ENCODE results near the gene PYHIN1. TPM values are rescaled to one million over a fixed set of nuclear protein-coding genes. Genes with fewer than 3 reads are reported as not detected.
"Not testable (repeated sequence)": the region's sequence is repeated elsewhere in the genome, so short reads cannot be mapped to it uniquely, and the experiment has no call there.

PYHIN1 gene
- total RNA-seq, 2 experiments from 2014 or later: 18.8 to 25.2 TPM

DNA sequence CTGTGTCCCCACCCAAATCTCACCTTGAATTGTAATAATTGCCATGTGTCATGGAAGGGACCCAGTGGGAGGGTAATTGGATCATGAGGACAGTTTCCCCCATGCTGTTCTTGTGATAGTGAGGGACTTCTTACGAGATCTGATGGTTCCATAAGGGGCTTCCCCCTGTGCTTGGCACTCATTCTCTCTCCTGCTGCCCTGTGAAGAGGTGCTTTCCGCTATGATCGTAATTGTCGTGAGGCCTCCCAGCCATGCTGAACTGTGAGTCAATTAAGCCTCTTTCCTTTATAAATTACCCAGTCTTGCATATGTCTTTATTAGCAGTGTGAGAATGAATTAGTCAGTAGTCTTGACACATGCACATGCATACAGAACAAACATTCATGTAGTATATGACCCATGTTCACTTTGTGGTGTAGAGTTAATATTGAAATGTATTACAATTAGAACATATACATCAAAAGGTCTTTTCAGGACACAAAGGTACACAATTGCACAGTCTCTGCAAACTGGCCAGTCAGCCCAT lies 61.5 kb downstream of the PYHIN1 start:
- H3K27me3 Mint-ChIP-seq: no peaks in the 10 kb centered on the region
- no peak for DNase-seq
- H3K4me1 Mint-ChIP-seq: peaks cover 23% of the 10 kb centered on the region
- H3K4me3 Mint-ChIP-seq: no peak overlapping the region
- H3K36me3 Mint-ChIP-seq (ENCODE audit: low read depth): peaks cover 31% of the 10 kb centered on the region
- H3K27ac Mint-ChIP-seq: no peak overlapping the region
- ChIA-PET POLR2A (no interaction called here), CTCF (no interaction called here)
- peaks cover 30% of the 10 kb centered on the region for H3K9me3 Mint-ChIP-seq

DNA sequence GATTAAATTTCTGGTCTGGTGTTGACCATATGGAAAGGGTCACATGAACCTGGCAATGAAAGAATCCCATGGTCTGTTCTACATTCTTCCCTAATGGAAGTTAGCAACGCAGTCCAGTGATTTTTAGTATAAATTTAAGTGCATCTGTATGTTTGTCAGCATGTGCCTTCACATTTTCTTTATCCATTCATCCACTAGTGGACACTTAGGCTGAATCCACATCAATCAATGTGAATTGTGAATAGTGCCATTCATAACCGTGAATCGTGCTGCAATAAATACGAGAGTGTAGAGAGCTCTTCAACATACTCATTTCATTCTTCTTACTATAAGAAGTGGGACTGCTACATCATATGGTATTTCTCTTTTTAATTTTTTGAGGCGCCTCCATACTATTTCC lies 65.6 kb downstream of the PYHIN1 start:
- no peak overlapping the region for H3K27ac Mint-ChIP-seq
- H3K9me3 Mint-ChIP-seq: peaks cover 24% of the 10 kb centered on the region
- H3K4me3 Mint-ChIP-seq: no peak overlapping the region
- peaks cover 25% of the 10 kb centered on the region for H3K36me3 Mint-ChIP-seq (ENCODE audit: low read depth)
- H3K4me1 Mint-ChIP-seq: peaks cover 31% of the 10 kb centered on the region
- no peak for DNase-seq
- CTCF ChIA-PET: interaction anchor here (1.1 kb wide), 1 partner anchor 9 kb away, joined by 5 read pairs; no protein-coding TSS in a partner anchor
- POLR2A ChIA-PET: interaction anchor here (0.7 kb wide), 1 partner anchor 204 kb away, joined by 4 read pairs; no protein-coding TSS in a partner anchor
- no peaks in the 10 kb centered on the region for H3K27me3 Mint-ChIP-seq

DNA sequence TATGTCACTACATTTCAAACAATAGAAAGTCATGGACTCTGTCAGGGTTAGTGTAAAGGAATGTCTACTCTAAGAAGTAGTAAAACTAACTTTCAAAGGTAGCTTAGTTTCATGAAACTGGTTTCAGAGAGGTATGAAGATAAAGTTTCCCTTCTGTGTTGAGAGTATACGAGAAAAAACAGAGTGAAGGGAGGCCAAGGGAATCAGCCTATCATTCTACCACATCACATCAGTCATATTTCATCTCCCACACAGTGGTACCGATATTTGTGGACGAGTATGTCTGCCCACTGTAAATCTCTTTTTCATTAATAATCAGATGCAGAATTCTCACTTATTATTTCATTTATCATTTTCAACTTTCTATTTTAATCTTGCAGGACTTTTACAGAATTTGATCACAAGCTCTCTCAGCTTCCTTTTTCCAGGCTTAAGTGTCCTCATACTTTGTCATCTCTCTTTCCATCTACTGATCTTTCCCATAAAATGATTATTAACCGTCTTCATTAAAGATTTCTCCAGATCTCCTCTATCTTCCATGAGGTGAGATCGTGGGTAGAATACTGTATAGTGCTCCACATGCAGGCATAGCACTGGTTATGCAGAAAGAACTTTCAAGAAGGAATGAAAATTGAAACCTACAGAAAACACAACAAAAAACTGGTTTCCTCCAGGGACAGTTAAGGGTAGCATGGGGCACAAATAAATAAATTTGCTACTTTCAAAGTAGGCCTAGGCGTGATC lies 66.9 kb downstream of the PYHIN1 start:
- Mint-ChIP-seq H3K27ac (peak overlapping the region; percentile 72), H3K4me3 (no peak overlapping the region), H3K36me3 (ENCODE audit: low read depth) (peaks cover 14% of the 10 kb centered on the region), H3K9me3 (peaks cover 13% of the 10 kb centered on the region), H3K4me1 (peaks cover 31% of the 10 kb centered on the region), H3K27me3 (no peaks in the 10 kb centered on the region)
- no peak for DNase-seq
- CTCF ChIA-PET: interaction anchor here (0.7 to 1.4 kb wide), 8 partner anchors 9 to 205 kb away, joined by 3 to 8 read pairs (median 4); no protein-coding TSS in a partner anchor
- POLR2A ChIA-PET: no interaction called here

DNA sequence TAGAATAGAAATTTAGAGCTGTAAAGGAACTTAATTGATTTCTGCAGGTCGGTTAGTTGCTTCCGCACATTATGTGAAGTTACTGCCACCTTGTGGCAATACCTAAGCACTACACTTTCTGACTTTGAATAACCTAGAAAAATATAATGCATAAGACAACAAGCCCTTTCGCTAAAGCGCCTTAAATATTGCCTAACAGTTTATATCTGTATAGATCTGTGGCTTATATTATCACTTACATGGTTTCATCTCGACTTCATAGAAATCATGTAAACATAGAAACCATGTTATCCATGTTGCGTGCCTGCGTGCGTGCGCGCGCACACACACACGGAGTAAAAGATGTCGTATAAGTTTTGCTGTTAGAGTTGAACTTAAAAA lies 67.4 kb downstream of the PYHIN1 start:
- Mint-ChIP-seq H3K4me3 (no peak overlapping the region), H3K27me3 (no peaks in the 10 kb centered on the region), H3K27ac (peak overlapping the region; percentile 72), H3K4me1 (peaks cover 31% of the 10 kb centered on the region), H3K9me3 (peaks cover 9% of the 10 kb centered on the region), H3K36me3 (ENCODE audit: low read depth) (peaks cover 11% of the 10 kb centered on the region)
- DNase-seq: peak; percentile 71
- ChIA-PET POLR2A (no interaction called here), CTCF (interaction anchor here (0.7 to 1.4 kb wide), 7 partner anchors 9 to 206 kb away, joined by 3 to 8 read pairs (median 3); no protein-coding TSS in a partner anchor)

DNA sequence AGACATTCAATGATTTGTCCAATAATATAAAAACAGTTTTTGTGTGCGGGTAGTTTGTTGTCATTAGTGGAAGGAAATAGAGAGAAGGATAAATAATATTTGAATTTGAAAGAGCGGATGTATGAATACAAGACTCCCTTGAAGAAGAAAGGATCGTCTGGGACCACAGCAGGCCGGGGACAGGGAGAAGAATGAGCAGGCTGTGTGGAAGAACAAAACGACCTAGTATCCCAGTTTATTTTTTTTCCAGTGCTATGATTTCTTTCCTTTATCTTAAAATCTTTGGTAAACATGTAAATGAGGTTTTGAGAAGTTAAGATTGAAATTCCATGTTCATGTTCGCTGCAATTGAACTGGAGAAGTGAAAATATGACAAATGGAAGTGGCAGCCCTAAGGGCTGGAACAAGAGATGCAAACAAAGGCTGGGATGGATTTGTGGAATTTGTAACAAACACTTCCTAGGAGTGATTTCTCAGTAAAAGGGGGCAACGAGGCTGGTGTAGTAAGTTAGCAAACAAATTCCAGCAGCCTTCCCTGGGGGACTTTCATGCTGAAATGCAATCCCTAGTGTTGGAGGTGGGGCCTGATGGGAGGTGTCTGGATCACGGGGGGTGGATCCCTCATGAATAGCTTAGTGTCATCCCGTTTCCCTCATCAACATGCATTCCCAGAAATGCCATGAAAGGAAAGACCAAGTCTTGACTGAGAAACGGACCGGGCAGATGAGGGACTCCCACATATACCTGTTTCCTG lies 68.1 kb downstream of the PYHIN1 start:
- CTCF ChIA-PET: interaction anchor here (1.3 kb wide), 1 partner anchor 206 kb away, joined by 5 read pairs; no protein-coding TSS in a partner anchor
- no peak overlapping the region for H3K27ac Mint-ChIP-seq
- no peak for DNase-seq
- peaks cover 8% of the 10 kb centered on the region for H3K36me3 Mint-ChIP-seq (ENCODE audit: low read depth)
- H3K27me3 Mint-ChIP-seq: no peaks in the 10 kb centered on the region
- H3K4me1 Mint-ChIP-seq: peaks cover 31% of the 10 kb centered on the region
- POLR2A ChIA-PET: no interaction called here
- peaks cover 8% of the 10 kb centered on the region for H3K9me3 Mint-ChIP-seq
- no peak overlapping the region for H3K4me3 Mint-ChIP-seq

DNA sequence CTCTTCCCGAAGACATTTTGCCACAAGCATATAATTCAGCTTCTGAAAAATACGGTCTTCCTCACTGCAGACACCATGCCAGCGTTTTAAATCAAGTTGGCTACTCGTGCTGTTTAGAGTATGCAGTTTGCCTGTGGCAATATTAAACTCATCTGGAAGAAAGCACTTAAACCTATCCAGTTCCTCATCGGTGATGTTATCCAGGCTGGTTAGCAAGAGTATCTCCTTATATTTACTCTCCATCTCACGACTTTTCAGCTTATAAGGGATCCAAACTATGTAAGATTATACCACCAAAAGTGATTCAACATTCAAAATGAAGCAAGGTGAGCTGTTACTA lies 68.7 kb downstream of the PYHIN1 start:
- H3K9me3 Mint-ChIP-seq: peaks cover 3% of the 10 kb centered on the region
- H3K27ac Mint-ChIP-seq: no peak overlapping the region
- ChIA-PET CTCF (interaction anchor here (1.3 kb wide), 1 partner anchor 206 kb away, joined by 5 read pairs; no protein-coding TSS in a partner anchor), POLR2A (no interaction called here)
- no peak for DNase-seq
- H3K4me3 Mint-ChIP-seq: no peak overlapping the region
- H3K4me1 Mint-ChIP-seq: peaks cover 31% of the 10 kb centered on the region
- no peaks in the 10 kb centered on the region for H3K27me3 Mint-ChIP-seq
- peaks cover 4% of the 10 kb centered on the region for H3K36me3 Mint-ChIP-seq (ENCODE audit: low read depth)

DNA sequence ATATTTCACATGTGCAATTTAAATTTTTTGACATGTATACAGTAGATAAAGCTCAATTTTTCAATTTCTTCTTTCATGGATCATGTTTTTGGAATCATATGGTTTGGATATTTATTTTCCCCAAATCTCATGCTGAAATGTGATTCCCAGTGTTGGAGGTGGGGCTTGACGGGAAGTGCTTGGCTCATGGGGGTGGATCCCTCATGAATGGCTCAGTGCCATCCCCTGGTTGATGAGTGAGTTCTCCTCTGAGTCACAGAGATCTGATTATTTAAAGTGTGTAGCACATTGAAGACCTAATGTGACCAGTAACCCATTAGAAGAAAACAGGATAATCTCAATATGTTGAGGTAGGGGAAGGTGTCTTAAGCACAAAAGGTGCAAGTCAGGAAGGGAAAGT lies 69.3 kb downstream of the PYHIN1 start:
- ChIA-PET POLR2A (no interaction called here), CTCF (interaction anchor here (1.3 kb wide), 1 partner anchor 207 kb away, joined by 5 read pairs; no protein-coding TSS in a partner anchor)
- DNase-seq: no peak
- no peaks in the 10 kb centered on the region for H3K27me3 Mint-ChIP-seq
- peaks cover 33% of the 10 kb centered on the region for H3K4me1 Mint-ChIP-seq
- H3K4me3 Mint-ChIP-seq: no peak overlapping the region
- no peaks in the 10 kb centered on the region for H3K9me3 Mint-ChIP-seq
- H3K36me3 Mint-ChIP-seq (ENCODE audit: low read depth): peaks cover 2% of the 10 kb centered on the region
- H3K27ac Mint-ChIP-seq: no peak overlapping the region

DNA sequence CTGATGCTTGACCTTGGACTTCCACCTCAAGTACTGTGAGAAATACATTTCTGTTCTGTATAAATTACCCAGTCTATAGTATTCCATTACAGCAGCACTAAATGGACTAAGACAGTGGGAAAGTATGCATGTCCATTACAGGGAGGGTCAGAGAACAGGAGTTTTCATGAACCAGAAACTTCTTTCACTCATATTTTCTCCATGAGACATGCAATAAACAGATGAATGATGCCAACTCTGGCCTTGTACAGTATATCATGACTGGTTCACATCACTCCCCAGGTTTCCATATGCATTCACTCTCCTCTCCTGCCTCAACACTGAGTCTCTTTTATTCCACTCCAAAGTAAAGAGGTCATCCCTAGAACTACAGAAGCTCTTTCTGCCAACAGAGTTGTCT lies 73.8 kb downstream of the PYHIN1 start:
- H3K4me3 Mint-ChIP-seq: no peak overlapping the region
- DNase-seq: no peak
- H3K4me1 Mint-ChIP-seq: peaks cover 40% of the 10 kb centered on the region
- ChIA-PET CTCF (no interaction called here), POLR2A (no interaction called here)
- H3K27me3 Mint-ChIP-seq: no peaks in the 10 kb centered on the region
- H3K27ac Mint-ChIP-seq: no peak overlapping the region
- peaks cover 10% of the 10 kb centered on the region for H3K36me3 Mint-ChIP-seq (ENCODE audit: low read depth)
- H3K9me3 Mint-ChIP-seq: no peaks in the 10 kb centered on the region

DNA sequence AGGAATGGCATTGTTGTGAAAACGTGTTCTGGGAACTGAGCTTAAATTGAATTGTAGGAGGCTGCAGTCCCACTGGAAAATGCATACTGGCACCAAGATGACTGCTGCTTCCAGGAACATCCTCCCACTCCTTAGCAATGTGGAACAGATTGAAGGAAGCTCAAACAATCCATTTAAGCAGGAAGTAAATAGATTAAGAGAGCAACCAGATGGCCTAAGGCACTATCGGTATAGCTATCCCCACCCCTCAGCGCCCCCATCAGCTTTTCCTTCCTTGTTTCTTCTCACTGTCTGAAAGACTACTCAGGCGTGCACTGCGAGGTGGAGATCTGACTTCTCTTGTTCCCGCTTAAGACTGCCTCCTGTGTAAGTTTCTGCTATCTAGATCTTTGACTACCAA lies 74.3 kb downstream of the PYHIN1 start:
- DNase-seq: no peak
- H3K4me3 Mint-ChIP-seq: no peak overlapping the region
- H3K4me1 Mint-ChIP-seq: peaks cover 40% of the 10 kb centered on the region
- ChIA-PET POLR2A (no interaction called here), CTCF (no interaction called here)
- H3K27me3 Mint-ChIP-seq: no peaks in the 10 kb centered on the region
- H3K36me3 Mint-ChIP-seq (ENCODE audit: low read depth): peaks cover 15% of the 10 kb centered on the region
- H3K9me3 Mint-ChIP-seq: no peaks in the 10 kb centered on the region
- H3K27ac Mint-ChIP-seq: peak overlapping the region; percentile 5

DNA sequence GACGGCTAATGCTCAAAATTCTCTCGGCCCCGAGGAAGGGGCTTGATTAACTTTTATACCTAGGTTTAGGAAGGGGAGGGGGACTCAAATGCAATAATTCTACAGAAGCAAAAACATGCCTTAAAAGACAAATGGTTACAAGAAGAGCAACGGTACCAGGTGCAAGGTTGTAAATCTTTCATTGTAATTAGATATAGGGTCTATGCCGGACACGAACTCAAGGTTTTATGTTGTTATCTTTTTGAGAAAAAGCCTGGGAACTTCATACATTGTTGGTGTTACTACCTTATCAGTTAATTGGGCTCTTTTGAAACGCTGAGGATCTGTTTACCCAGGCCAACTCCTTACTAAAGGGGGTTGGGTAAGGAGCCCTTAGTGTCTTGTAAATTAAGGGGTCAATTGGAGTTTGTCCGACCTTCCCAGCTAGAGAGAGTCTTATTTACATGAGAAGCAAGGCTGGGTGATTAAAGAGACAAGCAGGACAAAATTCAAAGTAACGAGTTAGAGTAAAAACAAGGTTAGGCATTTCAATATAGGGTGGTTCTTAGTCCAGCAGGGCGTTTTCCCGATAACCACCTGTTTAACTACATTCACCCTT lies 75.0 kb downstream of the PYHIN1 start:
- POLR2A ChIA-PET, H3K4me3 Mint-ChIP-seq, H3K27me3 Mint-ChIP-seq, H3K9me3 Mint-ChIP-seq, CTCF ChIA-PET, DNase-seq, H3K27ac Mint-ChIP-seq: not testable (repeated sequence)
- peaks cover 20% of the 10 kb centered on the region for H3K36me3 Mint-ChIP-seq (ENCODE audit: low read depth)
- peaks cover 40% of the 10 kb centered on the region for H3K4me1 Mint-ChIP-seq

DNA sequence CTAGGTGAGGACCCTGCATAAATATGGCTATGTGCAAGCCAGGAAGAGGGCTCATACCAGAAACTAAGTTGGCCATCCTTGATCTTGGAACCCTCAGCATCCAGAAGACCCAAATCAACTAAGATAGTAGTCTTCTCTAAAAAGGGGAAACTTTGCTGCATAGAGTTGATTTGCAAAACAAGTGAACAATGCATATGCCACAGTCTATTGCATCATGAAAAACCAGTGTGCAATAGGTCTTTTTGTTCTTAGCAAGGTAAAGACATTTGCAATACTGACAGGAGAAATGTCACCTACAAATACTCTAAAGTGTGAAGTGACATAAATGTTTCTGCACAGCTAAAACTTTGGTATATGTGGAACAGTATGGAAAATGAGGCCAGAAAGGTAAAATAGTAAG lies 76.4 kb downstream of the PYHIN1 start:
- no peak overlapping the region for H3K4me3 Mint-ChIP-seq
- ChIA-PET POLR2A (no interaction called here), CTCF (interaction anchor here (1.2 to 2.0 kb wide), 2 partner anchors 9 to 189 kb away, joined by 3 to 8 read pairs; no protein-coding TSS in a partner anchor)
- H3K4me1 Mint-ChIP-seq: peaks cover 40% of the 10 kb centered on the region
- peaks cover 30% of the 10 kb centered on the region for H3K36me3 Mint-ChIP-seq (ENCODE audit: low read depth)
- no peak for DNase-seq
- H3K27ac Mint-ChIP-seq: peak overlapping the region; percentile 74
- H3K27me3 Mint-ChIP-seq: no peaks in the 10 kb centered on the region
- H3K9me3 Mint-ChIP-seq: no peaks in the 10 kb centered on the region

DNA sequence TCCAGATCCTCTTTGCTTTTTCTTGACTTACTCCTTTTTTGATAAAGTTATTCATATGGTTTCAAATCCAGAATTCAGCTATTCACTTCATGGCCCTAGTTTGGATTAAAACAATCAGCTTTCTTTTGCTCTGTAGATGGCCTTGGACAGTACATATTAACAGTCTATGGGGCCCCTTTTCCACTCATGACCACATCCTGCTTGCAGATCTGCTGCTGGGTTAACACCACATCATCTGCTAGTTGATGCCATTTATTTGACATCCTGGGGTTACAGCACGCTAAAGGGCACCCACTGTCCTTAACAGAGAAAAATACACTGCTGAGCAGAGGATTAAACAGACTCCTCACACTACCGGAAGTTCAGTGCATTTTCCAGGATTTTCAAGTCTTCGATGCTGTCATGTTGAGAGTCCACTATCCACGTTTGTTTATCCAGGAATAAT lies 77.4 kb downstream of the PYHIN1 start:
- peaks cover 44% of the 10 kb centered on the region for H3K4me1 Mint-ChIP-seq
- peak overlapping the region; percentile 99 for H3K4me3 Mint-ChIP-seq
- DNase-seq: peak; percentile 80
- CTCF ChIA-PET: interaction anchor here (1.2 to 2.0 kb wide), 3 partner anchors 10 to 190 kb away, joined by 3 to 8 read pairs (median 5); no protein-coding TSS in a partner anchor
- no peaks in the 10 kb centered on the region for H3K27me3 Mint-ChIP-seq
- peak overlapping the region; percentile 100 for H3K27ac Mint-ChIP-seq
- POLR2A ChIA-PET: interaction anchor here (0.5 to 3.0 kb wide), 3 partner anchors 15 to 69 kb away, joined by 3 to 35 read pairs (median 6); partner anchors contain the start of gene AIM2
- peaks cover 39% of the 10 kb centered on the region for H3K36me3 Mint-ChIP-seq (ENCODE audit: low read depth)
- H3K9me3 Mint-ChIP-seq: no peaks in the 10 kb centered on the region
